Renal cortical epithelial cell (primary cell): ENCODE measurements around the gene NCAPD2. TPM values are rescaled to one million over a fixed set of nuclear protein-coding genes. Genes with fewer than 3 reads are reported as not detected.
A peak's percentile ranks its signal among the peaks of the same experiment; 100 is the strongest.

Experiments
- DNase-seq: peaks from one replicate; pipeline ENCODE4 v3.0.0-alpha.2; 2011; ENCODE audit warnings: low read depth
- total RNA-seq: library from RNA; depleted of rRNA; stranded (reverse); fragments of >200 nt; gene quantifications from 2 replicates; pipeline ENCODE4 v1.2.3, GENCODE V29; 2014

NCAPD2 gene
- 28.1 and 138 TPM in 2 replicates for total RNA-seq

GRCh38 chr12:6493497-6494257, at the start of gene NCAPD2:
Gene NCAPD2, plus strand, starts transcription at chr12:6494102. Its CDS starts 997 bp downstream, at chr12:6495099.
- peak; percentile 90 for DNase-seq

- DNase-seq, result no peak
Measured at GRCh38 chr12:6444704-6445688, 48.9 kb upstream of the NCAPD2 start, which contains the start of gene CD27. Gene CD27, plus strand, starts transcription at chr12:6444955. Its CDS starts 141 bp downstream, at chr12:6445096.

GRCh38 chr12:6450091-6450868, 43.6 kb upstream of the NCAPD2 start:
- DNase-seq, result no peak

GRCh38 chr12:6450869-6451347, 43.0 kb upstream of the NCAPD2 start:
- DNase-seq, result no peak

- peak; percentile 75 for DNase-seq
Measured at GRCh38 chr12:6451348-6452244, 42.3 kb upstream of the NCAPD2 start, which contains the start of gene TAPBPL. Gene TAPBPL, plus strand, starts transcription at chr12:6452042. Its CDS starts 207 bp downstream, at chr12:6452249.

GRCh38 chr12:6452245-6452943, 41.5 kb upstream of the NCAPD2 start:
- DNase-seq, result no peak

GRCh38 chr12:6452944-6453630, 40.8 kb upstream of the NCAPD2 start:
- DNase-seq, result no peak

- DNase-seq, result no peak
Measured at GRCh38 chr12:6457220-6457945, 36.5 kb upstream of the NCAPD2 start.

- no peak for DNase-seq
Measured at GRCh38 chr12:6458281-6459003, 35.5 kb upstream of the NCAPD2 start.

- DNase-seq, result no peak
Measured at GRCh38 chr12:6459004-6459337, 34.9 kb upstream of the NCAPD2 start.

- no peak for DNase-seq
Measured at GRCh38 chr12:6460751-6461371, 33.0 kb upstream of the NCAPD2 start.

- no peak for DNase-seq
Measured at GRCh38 chr12:6461401-6462233, 32.3 kb upstream of the NCAPD2 start.

GRCh38 chr12:6462234-6462995, 31.5 kb upstream of the NCAPD2 start:
- DNase-seq, result no peak

GRCh38 chr12:6463216-6463615, 30.7 kb upstream of the NCAPD2 start:
- no peak for DNase-seq

GRCh38 chr12:6463858-6464257, 30.0 kb upstream of the NCAPD2 start:
- DNase-seq, result no peak

- DNase-seq, result no peak
Measured at GRCh38 chr12:6464531-6464930, 29.4 kb upstream of the NCAPD2 start.
